PC-9 (cell line): ENCODE data around the gene COL27A1. TPM values are rescaled to one million over a fixed set of nuclear protein-coding genes. Genes with fewer than 3 reads are reported as not detected.

Source experiments
- BruUV-seq: library from RNA; stranded (reverse); fragments of 400-500 nt; replicated peaks from 2 replicates; lab custom pipeline; 2021; lab: Mats Ljungman, UMichigan
- CTCF ChIA-PET: fragments of 300-600 bp; sonication (Branson Sonifier 250); formaldehyde crosslinking; loops from one replicate; lab custom pipeline; 2022; ENCODE audit warnings: antibody characterized with exemption; lab: Charles Lee
- POLR2A ChIA-PET: fragments of 300-600 bp; sonication (Branson Sonifier 250); formaldehyde crosslinking; loops from one replicate; lab custom pipeline; 2022; ENCODE audit warnings: antibody characterized with exemption; ENCODE audit not compliant: unreplicated experiment; lab: Charles Lee
- DNase-seq, 2 experiments: peaks; one replicate each; pipeline versions ENCODE4 v3.0.0 to v3.0.0-alpha.2; 2015 to 2022; ENCODE audit warnings: mixed read lengths in 1 of 2
- H2AFZ ChIP-seq: fragments of 200-600 bp; sonication (generic); 2 replicates; pipeline ENCODE4 v1.8.1; 2017; ENCODE audit warnings: antibody characterized with exemption
- H3F3A ChIP-seq: fragments of 200-600 bp; sonication (generic); 2 replicates; pipeline ENCODE4 v1.8.1; 2017; ENCODE audit warnings: antibody characterized with exemption, mild to moderate bottlenecking, low read depth; ENCODE audit not compliant: insufficient read depth
- H3K27ac ChIP-seq: fragments of 200-600 bp; sonication (generic); 2 replicates; pipeline ENCODE4 v1.6.1; 2016; ENCODE audit warnings: mixed run types
- H3K27me3 ChIP-seq: fragments of 200-600 bp; sonication (generic); 2 replicates; pipeline ENCODE4 v1.6.1; 2016; ENCODE audit warnings: low read depth, mixed run types; ENCODE audit not compliant: insufficient read depth
- H3K36me3 ChIP-seq: fragments of 200-600 bp; sonication (generic); 2 replicates; pipeline ENCODE4 v1.6.1; 2016; ENCODE audit warnings: low read depth, mixed run types
- H3K4me1 ChIP-seq: fragments of 200-600 bp; sonication (generic); replicated peaks from 2 replicates; pipeline ENCODE4 v1.6.1; 2016; ENCODE audit warnings: mixed run types; ENCODE audit not compliant: insufficient read depth
- H3K4me2 ChIP-seq: fragments of 200-600 bp; sonication (generic); 2 replicates; pipeline ENCODE4 v1.6.1; 2017; ENCODE audit warnings: mixed run types
- H3K4me3 ChIP-seq: fragments of 200-600 bp; sonication (generic); 2 replicates; pipeline ENCODE4 v1.6.1; 2016; ENCODE audit warnings: mixed run types
- H3K79me2 ChIP-seq: fragments of 200-600 bp; sonication (generic); 2 replicates; pipeline ENCODE4 v1.6.1; 2017; ENCODE audit warnings: low read depth, mixed run types
- H3K9me2 ChIP-seq: fragments of 200-600 bp; sonication (generic); 2 replicates; pipeline ENCODE4 v1.8.1; 2017; ENCODE audit warnings: mild to moderate bottlenecking; ENCODE audit not compliant: insufficient read depth
- H3K9me3 ChIP-seq: fragments of 200-600 bp; sonication (generic); 2 replicates; pipeline ENCODE4 v1.8.1; 2016; ENCODE audit warnings: low read depth; ENCODE audit not compliant: insufficient read depth
- H4K20me1 ChIP-seq: fragments of 200-600 bp; sonication (generic); 2 replicates; pipeline ENCODE4 v1.8.1; 2017; ENCODE audit not compliant: insufficient read depth
- EZH2 ChIP-seq: fragments of 200-600 bp; sonication (generic); IDR thresholded peaks from 2 replicates; pipeline ENCODE4 v1.8.0; 2017; ENCODE audit warnings: antibody characterized with exemption, low read depth
- intact Hi-C: fragments of 100-400 bp; cut with micrococcal nuclease; formaldehyde crosslinking; loops from one replicate; pipeline ENCODE4 v1.10.0; 2022; ENCODE audit not compliant: unreplicated experiment
- total RNA-seq: library from RNA; stranded (reverse); gene quantifications from 2 replicates; pipeline ENCODE4 v1.2.3, GENCODE V29; 2021
- TF ChIP-seq, protein P1 (sequence below): fragments of 200-600 bp; sonication (generic); conservative IDR thresholded peaks from 2 replicates; pipeline ENCODE4 v1.6.1; 2017; ENCODE audit warnings: mixed run types, antibody characterized with exemption, mild to moderate bottlenecking, moderate library complexity

Gene COL27A1
- total RNA-seq, 1 experiment from 2014 or later: 0.39 TPM

DNA sequence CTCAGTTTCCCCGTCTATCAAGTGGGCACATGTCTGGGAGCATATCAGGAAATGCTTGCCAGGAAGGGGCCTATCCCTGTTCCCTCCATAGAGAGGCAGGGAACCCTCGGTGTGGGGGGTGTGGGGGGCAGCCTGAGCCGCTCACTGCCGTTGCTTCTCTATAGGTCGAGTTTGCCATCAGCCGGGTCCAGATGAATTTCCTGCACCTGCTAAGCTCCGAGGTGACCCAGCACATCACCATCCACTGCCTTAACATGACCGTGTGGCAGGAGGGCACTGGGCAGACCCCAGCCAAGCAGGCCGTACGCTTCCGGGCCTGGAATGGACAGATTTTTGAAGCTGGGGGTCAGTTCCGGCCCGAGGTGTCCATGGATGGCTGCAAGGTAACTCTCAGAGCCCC, 153.8 kb downstream of the COL27A1 start:
- intact Hi-C loops: no loop called here

DNA sequence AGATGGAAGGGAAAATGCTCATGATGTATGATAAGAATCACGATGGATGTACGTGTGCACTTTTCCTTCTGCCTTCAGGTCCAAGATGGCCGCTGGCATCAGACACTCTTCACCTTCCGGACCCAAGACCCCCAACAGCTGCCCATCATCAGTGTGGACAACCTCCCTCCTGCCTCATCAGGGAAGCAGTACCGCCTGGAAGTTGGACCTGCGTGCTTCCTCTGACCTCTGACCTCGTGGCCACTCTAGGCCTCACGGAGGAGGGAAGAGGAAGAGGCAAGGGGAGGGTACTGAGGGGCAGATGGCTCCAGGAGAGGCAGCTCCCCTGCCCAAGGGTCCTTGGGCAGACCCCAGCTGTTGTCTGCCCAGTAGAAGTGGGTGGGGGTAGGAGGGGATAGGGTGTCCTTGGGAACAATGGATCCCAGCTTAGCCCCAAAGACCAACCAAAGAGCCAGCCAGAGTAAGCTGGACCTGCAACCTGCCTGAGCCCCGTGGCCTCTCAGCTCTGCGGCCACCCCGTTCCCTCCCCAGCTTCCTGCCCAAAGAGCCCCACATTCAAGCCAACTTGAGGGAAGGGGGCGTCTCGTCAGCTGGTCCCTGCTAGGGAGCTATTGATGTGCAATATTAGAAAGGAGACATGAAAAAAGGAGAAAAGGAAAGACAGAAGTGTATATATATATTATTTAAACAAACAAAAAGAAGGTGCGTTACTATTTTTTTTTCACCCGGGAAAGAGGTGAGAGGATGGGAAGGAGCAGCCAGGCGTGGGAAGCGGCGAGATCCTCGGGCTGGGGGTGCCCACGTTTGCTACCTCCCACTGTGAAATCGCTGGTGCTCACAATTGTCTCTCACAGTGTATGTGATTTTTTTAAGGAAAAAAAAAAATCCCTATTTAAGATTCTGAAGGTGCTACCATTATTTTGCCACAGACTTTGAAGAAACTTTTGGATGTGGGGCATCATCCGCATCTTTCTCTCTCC, 155.4 kb downstream of the COL27A1 start:
- Histone ChIP-seq H3K9me3 (no peaks in the 10 kb centered on the region), H2AFZ (no peak overlapping the region), H3K4me2 (no peak overlapping the region), H3K27me3 (0 out of 2 replicates have a peak, but pooled peaks cover 4% of the 10 kb centered on the region), H3K9me2 (no peaks in the 10 kb centered on the region), H3K79me2 (no peaks in the 10 kb centered on the region), H3K4me3 (no peak overlapping the region), H3K27ac (no peak overlapping the region), H4K20me1 (no peaks in the 10 kb centered on the region), H3K36me3 (no peaks in the 10 kb centered on the region), H3K4me1 (no peaks in the 10 kb centered on the region), H3F3A (no peaks in the 10 kb centered on the region)
- TF ChIP-seq EZH2: no peak
- TF ChIP-seq, protein P1, sequence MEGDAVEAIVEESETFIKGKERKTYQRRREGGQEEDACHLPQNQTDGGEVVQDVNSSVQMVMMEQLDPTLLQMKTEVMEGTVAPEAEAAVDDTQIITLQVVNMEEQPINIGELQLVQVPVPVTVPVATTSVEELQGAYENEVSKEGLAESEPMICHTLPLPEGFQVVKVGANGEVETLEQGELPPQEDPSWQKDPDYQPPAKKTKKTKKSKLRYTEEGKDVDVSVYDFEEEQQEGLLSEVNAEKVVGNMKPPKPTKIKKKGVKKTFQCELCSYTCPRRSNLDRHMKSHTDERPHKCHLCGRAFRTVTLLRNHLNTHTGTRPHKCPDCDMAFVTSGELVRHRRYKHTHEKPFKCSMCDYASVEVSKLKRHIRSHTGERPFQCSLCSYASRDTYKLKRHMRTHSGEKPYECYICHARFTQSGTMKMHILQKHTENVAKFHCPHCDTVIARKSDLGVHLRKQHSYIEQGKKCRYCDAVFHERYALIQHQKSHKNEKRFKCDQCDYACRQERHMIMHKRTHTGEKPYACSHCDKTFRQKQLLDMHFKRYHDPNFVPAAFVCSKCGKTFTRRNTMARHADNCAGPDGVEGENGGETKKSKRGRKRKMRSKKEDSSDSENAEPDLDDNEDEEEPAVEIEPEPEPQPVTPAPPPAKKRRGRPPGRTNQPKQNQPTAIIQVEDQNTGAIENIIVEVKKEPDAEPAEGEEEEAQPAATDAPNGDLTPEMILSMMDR: no peak
- no TSS peak for BruUV-seq
- ChIA-PET CTCF (no interaction called here), POLR2A (interaction anchor here (0.6 kb wide), 1 partner anchor 200 kb away, joined by 5 read pairs; no protein-coding TSS in a partner anchor)
- no peak for DNase-seq
- intact Hi-C loops: no loop called here

More for the DNA sequence above, 153.8 kb downstream of the COL27A1 start:
- Histone ChIP-seq H3K4me2 (no peak overlapping the region), H3F3A (no peaks in the 10 kb centered on the region), H3K79me2 (no peaks in the 10 kb centered on the region), H3K36me3 (no peaks in the 10 kb centered on the region), H2AFZ (no peak overlapping the region), H3K4me3 (no peak overlapping the region), H3K9me2 (no peaks in the 10 kb centered on the region), H4K20me1 (no peaks in the 10 kb centered on the region), H3K27ac (no peak overlapping the region), H3K9me3 (no peaks in the 10 kb centered on the region), H3K27me3 (0 out of 2 replicates have a peak, but pooled peaks cover 4% of the 10 kb centered on the region), H3K4me1 (no peaks in the 10 kb centered on the region)
- no TSS peak for BruUV-seq
- no peak for DNase-seq
- POLR2A ChIA-PET: no interaction called here
- TF ChIP-seq, protein P1: no peak
- no peak for TF ChIP-seq EZH2
- CTCF ChIA-PET: no interaction called here

DNA sequence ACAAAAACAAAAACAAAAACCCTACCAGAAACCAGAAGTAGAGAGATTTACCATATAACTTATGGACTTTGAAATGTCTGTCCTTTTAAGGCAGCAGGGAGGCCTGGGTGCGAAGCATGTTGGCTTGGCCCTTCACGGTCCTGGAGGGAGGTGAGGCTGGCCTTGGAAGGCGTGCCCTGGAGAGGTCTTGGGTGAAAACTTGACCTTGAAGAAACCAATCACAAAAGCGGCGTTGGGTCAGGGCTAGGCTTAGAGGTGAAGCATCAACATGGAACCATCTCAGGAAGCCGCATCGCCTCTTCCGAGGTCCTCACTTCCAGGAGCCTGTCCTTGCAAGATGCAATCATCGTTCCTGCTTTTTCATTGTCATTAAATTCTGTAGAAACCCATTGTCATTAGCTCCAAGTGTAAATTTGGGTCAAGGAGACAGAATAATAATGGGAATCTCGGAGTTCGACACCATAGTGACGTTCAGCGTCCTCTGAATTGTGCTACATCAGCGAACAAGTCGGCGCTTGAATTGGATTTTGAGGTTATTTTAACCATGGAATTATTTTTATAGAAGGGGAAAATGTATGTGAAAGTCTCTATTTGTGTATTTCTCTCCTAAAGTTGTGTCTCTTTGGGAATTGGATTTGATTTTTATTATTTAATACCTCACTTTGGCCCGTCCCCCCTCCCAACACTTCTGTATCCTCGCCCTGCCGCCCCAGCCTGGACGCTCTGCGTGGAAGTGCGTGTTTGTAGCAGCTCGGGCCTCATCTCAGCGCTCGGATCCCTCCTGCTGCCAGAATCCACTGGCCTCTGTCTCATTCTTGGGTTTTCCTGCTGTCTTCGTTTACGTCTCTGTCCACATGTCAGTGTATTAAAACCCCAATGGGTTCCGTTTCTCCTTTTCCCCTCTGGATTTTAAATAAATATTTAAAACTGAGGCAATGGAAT, 156.5 kb downstream of the COL27A1 start:
- intact Hi-C loops: no loop called here

More for the DNA sequence above, 156.5 kb downstream of the COL27A1 start:
- Histone ChIP-seq H3K27me3 (0 out of 2 replicates have a peak, but pooled peaks cover 4% of the 10 kb centered on the region), H4K20me1 (no peaks in the 10 kb centered on the region), H3K9me2 (no peaks in the 10 kb centered on the region), H3K4me3 (no peak overlapping the region), H3K27ac (no peak overlapping the region), H3F3A (no peaks in the 10 kb centered on the region), H3K79me2 (no peaks in the 10 kb centered on the region), H3K4me1 (no peaks in the 10 kb centered on the region), H2AFZ (no peak overlapping the region), H3K4me2 (no peak overlapping the region), H3K36me3 (no peaks in the 10 kb centered on the region), H3K9me3 (no peaks in the 10 kb centered on the region)
- no TSS peak for BruUV-seq
- TF ChIP-seq, protein P1: no peak
- no peak for TF ChIP-seq EZH2
- ChIA-PET POLR2A (no interaction called here), CTCF (no interaction called here)
- DNase-seq: no peak
